ENCODE data around the gene PEX14.

The PEX14 gene

GRCh38 chr1:10629091-10629815 lies 154.5 kb downstream of the PEX14 start:
- in situ Hi-C loops (cut with HindIII; ENCODE audit: low pct_unique_long_range_greater_than_20kb, low sequenced_read_pairs) = no loop called here
- TF ChIP-seq JUND (IDR thresholded peaks at IDR 0.05; ENCODE audit: low read depth) = no peak
- DNase-seq (ENCODE audit: low read depth in 1 of 2, low spot score in 1 of 2) = no peak

- in situ Hi-C loops (cut with HindIII; ENCODE audit: low pct_unique_long_range_greater_than_20kb, low sequenced_read_pairs) = no loop called here
- no peak for DNase-seq (ENCODE audit: low read depth in 1 of 2, low spot score in 1 of 2)
- no peak for TF ChIP-seq JUND (IDR thresholded peaks at IDR 0.05; ENCODE audit: low read depth)
Measured at GRCh38 chr1:10629816-10630571, 155.2 kb downstream of the PEX14 start.

- in situ Hi-C loops (cut with HindIII; ENCODE audit: low pct_unique_long_range_greater_than_20kb, low sequenced_read_pairs) = no loop called here
- DNase-seq (ENCODE audit: low read depth in 1 of 2, low spot score in 1 of 2) = no peak
- no peak for TF ChIP-seq JUND (IDR thresholded peaks at IDR 0.05; ENCODE audit: low read depth)
Measured at GRCh38 chr1:10630661-10631120, 155.9 kb downstream of the PEX14 start.

GRCh38 chr1:10631121-10631810 lies 156.5 kb downstream of the PEX14 start:
- no peak for TF ChIP-seq JUND (IDR thresholded peaks at IDR 0.05; ENCODE audit: low read depth)
- DNase-seq (ENCODE audit: low read depth in 1 of 2, low spot score in 1 of 2) = no peak
- in situ Hi-C loops (cut with HindIII; ENCODE audit: low pct_unique_long_range_greater_than_20kb, low sequenced_read_pairs) = no loop called here

GRCh38 chr1:10631811-10632593 lies 157.3 kb downstream of the PEX14 start:
- in situ Hi-C loops (cut with HindIII; ENCODE audit: low pct_unique_long_range_greater_than_20kb, low sequenced_read_pairs) = no loop called here
- DNase-seq (ENCODE audit: low read depth in 1 of 2, low spot score in 1 of 2) = peak in 1 of 2 experiments; percentile 36
- TF ChIP-seq JUND (IDR thresholded peaks at IDR 0.05; ENCODE audit: low read depth) = no peak

GRCh38 chr1:10632691-10633090 lies 157.9 kb downstream of the PEX14 start:
- no peak for DNase-seq (ENCODE audit: low read depth in 1 of 2, low spot score in 1 of 2)
- in situ Hi-C loops (cut with HindIII; ENCODE audit: low pct_unique_long_range_greater_than_20kb, low sequenced_read_pairs) = no loop called here
- no peak for TF ChIP-seq JUND (IDR thresholded peaks at IDR 0.05; ENCODE audit: low read depth)

- no peak for DNase-seq (ENCODE audit: low read depth in 1 of 2, low spot score in 1 of 2)
- in situ Hi-C loops (cut with HindIII; ENCODE audit: low pct_unique_long_range_greater_than_20kb, low sequenced_read_pairs) = no loop called here
- no peak for TF ChIP-seq JUND (IDR thresholded peaks at IDR 0.05; ENCODE audit: low read depth)
Measured at GRCh38 chr1:10633416-10633815, 158.7 kb downstream of the PEX14 start.

GRCh38 chr1:10634075-10634427 lies 159.3 kb downstream of the PEX14 start:
- no peak for TF ChIP-seq JUND (IDR thresholded peaks at IDR 0.05; ENCODE audit: low read depth)
- in situ Hi-C loops (cut with HindIII; ENCODE audit: low pct_unique_long_range_greater_than_20kb, low sequenced_read_pairs) = no loop called here

GRCh38 chr1:10634428-10635084 lies 159.8 kb downstream of the PEX14 start:
- in situ Hi-C loops (cut with HindIII; ENCODE audit: low pct_unique_long_range_greater_than_20kb, low sequenced_read_pairs) = no loop called here
- DNase-seq (ENCODE audit: low read depth in 1 of 2, low spot score in 1 of 2) = peak in 1 of 2 experiments; percentile 49
- TF ChIP-seq JUND (IDR thresholded peaks at IDR 0.05; ENCODE audit: low read depth) = no peak

More at GRCh38 chr1:10634075-10634427, 159.3 kb downstream of the PEX14 start:
- no peak for DNase-seq (ENCODE audit: low read depth in 1 of 2, low spot score in 1 of 2)

- in situ Hi-C loops (cut with HindIII; ENCODE audit: low pct_unique_long_range_greater_than_20kb, low sequenced_read_pairs) = no loop called here
- DNase-seq (ENCODE audit: low read depth in 1 of 2, low spot score in 1 of 2) = peak; percentile 82 to 86
- TF ChIP-seq JUND (IDR thresholded peaks at IDR 0.05; ENCODE audit: low read depth) = peak; percentile 21; the same call in 1 of the 2 replicates
Measured at GRCh38 chr1:10635085-10635896, 160.5 kb downstream of the PEX14 start.

GRCh38 chr1:10635992-10636391 lies 161.2 kb downstream of the PEX14 start:
- in situ Hi-C loops (cut with HindIII; ENCODE audit: low pct_unique_long_range_greater_than_20kb, low sequenced_read_pairs) = no loop called here
- DNase-seq (ENCODE audit: low read depth in 1 of 2, low spot score in 1 of 2) = peak; percentile 85 to 96
- TF ChIP-seq JUND (IDR thresholded peaks at IDR 0.05; ENCODE audit: low read depth) = no peak
